GM18867 (cell line): ENCODE measurements around the gene ZNF808.
"Not testable (repeated sequence)": the region's sequence is repeated elsewhere in the genome, so short reads cannot be mapped to it uniquely, and the experiment has no call there.

Experiments
- ATAC-seq: cut with Tn5 transposase; IDR thresholded peaks from one replicate; pipeline ENCODE4 v1.9.1; 2021; ENCODE audit warnings: mild to moderate bottlenecking, moderate library complexity; ENCODE audit not compliant: unreplicated experiment

ZNF808 gene

DNA sequence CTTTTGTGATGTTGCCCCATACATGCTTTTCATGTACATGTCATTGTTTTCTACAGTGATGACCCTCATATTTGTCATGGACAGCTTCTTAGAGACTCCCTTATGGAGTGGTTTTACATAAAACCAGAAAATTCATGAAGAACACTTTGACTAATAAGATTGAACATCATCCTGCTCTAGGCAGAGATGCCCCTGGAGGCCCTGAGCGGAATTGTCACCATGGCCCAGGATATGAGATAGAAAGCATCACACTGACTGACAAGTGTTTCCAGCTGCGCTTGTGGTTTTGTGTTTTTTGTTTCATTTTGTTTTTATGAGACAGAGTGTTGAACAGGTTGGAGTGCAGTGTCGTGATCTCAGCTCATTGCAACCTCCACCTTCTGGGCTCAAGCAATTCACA is 64.8 kb downstream of the ZNF808 start:
- ATAC-seq = no peak

DNA sequence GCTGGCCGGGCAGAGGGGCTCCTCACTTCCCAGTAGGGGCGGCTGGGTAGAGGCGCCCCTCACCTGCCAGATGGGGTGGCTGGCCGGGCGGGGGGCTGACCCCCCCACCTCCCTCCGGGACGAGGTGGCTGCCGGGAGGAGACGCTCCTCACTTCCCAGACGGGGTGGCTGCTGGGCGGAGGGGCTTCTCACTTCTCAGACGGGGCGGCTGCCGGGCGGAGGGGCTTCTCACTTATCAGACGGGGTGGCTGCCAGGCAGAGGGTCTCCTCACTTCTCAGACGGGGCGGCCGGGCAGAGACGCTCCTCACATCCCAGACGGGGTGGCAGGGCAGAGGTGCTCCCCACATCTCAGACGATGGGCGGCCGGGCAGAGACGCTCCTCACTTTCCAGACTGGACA is 66.0 kb downstream of the ZNF808 start:
- ATAC-seq = not testable (repeated sequence)

DNA sequence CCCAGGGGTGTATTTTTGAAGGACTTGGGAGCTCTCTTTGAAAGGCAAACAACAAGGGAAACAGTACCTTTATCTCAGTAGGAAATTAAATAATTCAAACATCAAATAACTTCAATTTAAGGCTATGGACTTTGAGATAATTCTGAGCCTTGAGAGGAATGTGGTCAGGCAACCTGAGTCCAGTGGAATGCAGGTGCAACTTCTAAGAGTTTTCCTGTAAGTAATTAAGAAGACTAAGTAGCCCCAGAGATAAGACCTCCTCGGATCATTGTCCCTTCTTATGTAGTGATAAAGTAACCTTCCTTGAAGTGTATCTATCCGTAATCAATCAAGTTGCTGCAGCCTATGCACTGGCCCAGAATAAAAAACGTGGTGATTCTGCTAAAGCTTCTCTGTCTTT is 71.8 kb downstream of the ZNF808 start:
- no peak for ATAC-seq

DNA sequence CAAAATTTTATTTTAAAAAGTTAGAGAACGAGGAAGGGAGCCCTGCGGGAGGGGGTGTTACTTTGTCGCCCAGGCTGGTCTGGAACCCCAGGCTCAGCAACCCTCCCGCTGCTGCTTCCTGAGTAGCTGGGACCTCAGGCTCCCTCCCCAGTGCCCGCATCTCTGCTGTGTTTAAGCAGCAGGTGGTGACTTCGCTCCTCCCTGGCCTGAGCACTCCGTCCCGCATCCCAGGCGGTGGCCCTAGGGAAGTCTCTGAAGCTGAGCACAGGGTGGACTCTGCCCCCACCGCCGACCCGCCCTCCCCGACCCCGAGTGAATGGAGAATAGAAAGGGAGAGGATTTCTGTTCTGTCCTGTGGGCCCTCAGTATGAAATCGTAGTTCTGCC is 73.2 kb downstream of the ZNF808 start:
- peak; percentile 15 for ATAC-seq

DNA sequence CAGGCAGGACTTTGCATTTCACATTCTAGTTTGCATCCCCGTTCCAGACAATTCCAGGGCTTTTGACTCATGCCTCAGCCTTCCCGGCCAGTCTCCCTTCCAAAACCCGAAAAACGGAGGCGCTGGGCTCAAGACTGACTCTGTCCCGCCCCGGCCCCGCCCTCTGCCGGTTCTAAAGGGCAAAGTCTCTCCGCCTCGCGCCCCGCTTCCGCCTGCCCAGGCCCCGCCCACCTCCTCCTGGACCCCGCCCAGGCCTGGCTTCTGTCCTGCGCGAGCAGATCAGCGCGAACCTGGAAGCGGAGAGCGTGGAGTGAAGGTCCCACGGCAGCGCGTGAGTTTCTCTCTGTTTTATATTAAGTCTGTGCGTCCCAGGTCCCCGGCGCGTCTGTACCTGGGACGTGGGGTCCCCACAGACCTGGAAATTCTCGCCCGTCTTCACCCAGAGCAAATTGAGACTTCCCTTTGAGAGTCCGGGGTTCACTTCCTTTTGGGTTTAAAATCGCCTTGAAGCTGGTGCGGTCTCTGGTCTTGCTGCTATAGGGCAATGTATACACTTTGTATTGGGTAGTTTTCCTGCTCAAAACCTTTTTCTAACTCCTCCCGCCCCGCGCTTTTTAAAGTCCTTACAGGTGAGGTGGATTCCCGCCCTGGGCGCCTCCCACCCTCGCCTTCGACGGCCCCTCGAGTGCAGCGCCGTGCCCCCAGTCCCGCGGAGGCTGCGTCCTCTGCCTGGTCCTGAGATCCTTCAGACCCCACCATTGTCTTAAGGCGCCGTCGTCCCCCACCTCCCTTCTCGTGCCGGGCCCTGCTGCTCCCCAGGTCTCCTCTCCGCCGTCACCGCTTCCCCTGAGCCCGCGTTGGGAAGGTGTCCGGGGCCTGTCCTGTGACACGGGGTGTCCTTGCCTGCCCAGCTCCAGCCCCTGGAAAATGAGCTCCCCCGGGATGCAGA is 73.8 kb downstream of the ZNF808 start:
- ATAC-seq = peak; percentile 92

DNA sequence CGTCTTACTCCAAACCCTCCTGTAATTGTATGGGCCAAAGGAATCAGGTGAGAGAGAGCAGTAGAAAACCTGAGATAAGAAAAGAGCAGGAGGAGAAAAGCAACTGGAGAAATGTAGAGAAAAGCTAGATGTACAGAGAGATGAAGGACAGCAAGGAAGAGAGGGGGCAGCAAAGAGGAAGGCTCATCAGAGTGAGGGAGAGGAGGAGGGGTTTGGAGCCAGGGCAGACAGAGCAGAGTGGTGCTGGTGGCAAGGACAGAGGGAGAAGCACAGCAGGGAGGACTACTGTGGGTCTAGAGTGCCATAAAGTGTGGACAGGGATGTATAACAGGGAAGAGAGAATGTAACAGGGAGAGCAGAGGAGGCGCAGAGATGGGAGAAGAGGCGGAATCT is 74.5 kb downstream of the ZNF808 start:
- ATAC-seq = not testable (repeated sequence)

DNA sequence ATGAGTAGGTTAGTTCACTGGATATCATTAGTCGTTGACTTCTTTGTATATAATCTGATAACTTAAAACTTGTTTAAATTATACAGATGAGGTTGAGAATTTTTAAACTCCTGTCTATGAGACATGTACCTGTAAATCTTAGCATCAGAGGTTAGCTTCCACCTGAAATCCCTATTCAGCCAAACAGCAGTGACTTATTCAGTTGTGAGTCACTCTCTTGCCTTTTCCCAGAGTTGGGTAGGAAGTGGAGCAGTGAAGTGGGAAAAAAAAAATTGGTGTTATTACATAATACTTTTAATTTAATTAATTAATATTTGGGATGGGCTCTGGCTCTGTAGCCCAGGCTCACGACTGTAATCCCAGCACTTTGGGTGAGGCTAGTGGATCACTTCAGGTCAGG is 75.5 kb downstream of the ZNF808 start:
- ATAC-seq = no peak

DNA sequence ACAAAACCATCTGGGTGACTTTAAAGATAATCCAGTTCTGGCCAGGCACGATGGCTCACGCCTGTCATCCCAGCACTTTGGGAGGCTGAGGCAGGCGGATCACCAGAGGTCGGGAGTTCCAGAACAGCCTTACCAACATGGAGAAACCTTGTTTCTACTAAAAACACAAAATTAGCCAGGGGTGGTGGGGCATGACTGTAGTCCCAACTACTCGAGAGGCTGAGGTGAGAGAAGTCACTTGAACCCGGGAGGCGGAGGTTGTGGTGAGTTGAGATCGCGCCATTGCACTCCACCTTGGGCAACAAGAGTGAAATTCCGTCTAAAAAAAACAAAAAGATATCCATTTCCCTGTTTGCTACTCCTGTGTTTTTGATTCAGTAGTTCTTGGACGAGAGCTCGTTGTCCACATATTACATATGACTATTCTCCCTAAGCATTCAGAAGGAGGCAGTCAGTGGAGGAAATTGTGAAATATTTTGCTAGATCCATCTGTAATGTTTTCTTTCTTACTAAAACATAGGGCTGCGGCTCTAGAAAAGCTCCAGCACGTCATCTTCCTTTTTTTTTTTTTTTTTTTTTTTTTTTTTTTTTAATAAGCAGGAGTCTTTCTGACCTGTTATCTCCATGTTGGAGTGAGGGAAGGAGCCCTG is 76.2 kb downstream of the ZNF808 start:
- ATAC-seq = no peak
